ENCODE data around the gene RNF151.
"Not testable (repeated sequence)": the region's sequence is repeated elsewhere in the genome, so short reads cannot be mapped to it uniquely, and the experiment has no call there.

The RNF151 gene

DNA sequence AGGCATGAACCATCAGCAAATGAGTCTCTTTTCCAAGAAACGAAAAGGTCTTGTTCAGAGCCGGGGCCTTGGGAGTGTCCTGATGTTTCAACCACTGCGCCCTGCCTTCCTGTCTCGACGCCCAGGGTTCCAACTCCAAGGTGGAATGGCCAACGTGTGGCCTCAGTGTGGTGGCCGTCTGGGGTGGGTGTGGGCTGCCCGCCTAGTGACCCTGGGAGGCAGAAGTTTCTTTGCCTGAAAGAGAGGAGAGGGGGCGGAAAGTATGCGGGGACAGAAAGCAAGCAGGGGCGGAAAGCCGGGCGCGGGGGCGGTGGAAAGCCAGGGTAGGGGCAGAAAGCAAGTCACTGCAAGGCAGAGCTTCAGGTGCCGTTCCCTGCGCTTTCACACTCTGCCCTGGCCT, 27.7 kb upstream of the RNF151 start:
- in situ Hi-C loops (cut with HindIII; ENCODE audit: low sequenced_read_pairs) = no loop called here
- TF ChIP-seq, protein P1, sequence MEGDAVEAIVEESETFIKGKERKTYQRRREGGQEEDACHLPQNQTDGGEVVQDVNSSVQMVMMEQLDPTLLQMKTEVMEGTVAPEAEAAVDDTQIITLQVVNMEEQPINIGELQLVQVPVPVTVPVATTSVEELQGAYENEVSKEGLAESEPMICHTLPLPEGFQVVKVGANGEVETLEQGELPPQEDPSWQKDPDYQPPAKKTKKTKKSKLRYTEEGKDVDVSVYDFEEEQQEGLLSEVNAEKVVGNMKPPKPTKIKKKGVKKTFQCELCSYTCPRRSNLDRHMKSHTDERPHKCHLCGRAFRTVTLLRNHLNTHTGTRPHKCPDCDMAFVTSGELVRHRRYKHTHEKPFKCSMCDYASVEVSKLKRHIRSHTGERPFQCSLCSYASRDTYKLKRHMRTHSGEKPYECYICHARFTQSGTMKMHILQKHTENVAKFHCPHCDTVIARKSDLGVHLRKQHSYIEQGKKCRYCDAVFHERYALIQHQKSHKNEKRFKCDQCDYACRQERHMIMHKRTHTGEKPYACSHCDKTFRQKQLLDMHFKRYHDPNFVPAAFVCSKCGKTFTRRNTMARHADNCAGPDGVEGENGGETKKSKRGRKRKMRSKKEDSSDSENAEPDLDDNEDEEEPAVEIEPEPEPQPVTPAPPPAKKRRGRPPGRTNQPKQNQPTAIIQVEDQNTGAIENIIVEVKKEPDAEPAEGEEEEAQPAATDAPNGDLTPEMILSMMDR (IDR thresholded peaks at IDR 0.05; ENCODE audit: low read depth, low read length) = no peak
- DNase-seq (ENCODE audit: low read depth, low spot score) = no peak
- H3K4me3 ChIP-seq (ENCODE audit: low read depth, low read length) = no peak overlapping the region

DNA sequence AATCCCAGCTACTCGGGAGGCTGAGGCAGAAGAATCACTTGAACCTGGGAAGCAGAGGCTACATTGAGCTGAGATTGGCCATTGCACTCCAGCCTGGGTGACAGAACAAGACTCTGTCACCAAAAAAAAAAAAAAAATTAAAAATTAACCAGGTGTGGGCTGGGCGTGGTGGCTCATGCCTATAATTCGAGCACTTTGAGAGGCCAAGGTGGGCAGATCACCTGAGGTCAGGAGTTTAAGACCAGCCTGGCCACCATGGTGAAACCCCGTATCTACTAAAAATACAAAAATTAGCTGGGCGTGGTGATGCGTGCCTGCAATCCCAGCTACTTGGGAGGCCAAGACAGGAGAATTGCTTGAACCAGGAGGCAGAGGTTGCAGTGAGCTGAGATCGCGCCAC, 26.8 kb upstream of the RNF151 start:
- DNase-seq (ENCODE audit: low read depth, low spot score); H3K4me3 ChIP-seq (ENCODE audit: low read depth, low read length); in situ Hi-C loops (cut with HindIII; ENCODE audit: low sequenced_read_pairs): not testable (repeated sequence)

DNA sequence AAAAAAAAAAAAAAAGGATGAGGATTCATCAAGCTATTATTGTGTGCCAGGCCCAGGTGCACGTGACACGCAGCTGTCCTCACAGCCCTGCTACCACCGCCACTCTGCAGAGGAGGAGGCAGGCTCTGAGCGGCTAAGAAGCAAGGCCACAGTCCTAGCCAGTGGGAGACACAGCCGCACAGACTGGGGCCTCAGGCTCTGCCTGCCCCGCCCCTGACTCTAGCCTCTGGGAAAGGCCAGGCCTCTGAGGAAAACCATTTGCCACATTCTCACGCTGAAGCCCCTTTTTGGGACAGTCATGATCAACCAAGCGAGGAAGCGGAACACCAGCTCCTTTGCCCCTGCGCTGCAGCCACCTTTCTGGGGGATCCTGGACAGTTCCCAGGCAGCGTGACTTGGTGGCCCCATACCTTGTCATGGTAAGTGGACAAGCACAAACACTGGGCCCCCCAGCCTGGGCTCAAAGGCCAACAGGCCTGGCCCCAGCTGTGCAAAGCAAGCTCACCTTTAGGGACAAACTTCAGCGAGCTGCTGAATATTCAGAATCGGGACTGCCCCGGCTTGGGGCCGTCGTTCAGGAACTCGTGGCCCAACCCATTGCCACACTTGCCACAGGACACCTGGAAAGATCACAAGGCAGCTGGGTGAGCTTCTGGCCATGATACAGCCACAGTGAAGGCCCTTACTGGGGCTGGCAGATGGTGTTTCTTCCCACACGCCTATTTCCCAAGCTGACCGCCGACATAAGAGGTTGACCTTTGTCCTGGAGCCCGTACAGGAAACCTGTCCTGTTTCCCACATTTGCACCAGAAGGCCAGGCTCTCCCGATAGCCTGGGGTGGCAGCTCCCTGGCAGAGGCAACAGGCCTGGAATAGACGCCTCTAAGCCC, 26.1 kb upstream of the RNF151 start:
- TF ChIP-seq, protein P1 (IDR thresholded peaks at IDR 0.05; ENCODE audit: low read depth, low read length) = no peak
- no peak for DNase-seq (ENCODE audit: low read depth, low spot score)
- in situ Hi-C loops (cut with HindIII; ENCODE audit: low sequenced_read_pairs) = no loop called here
- no peak overlapping the region for H3K4me3 ChIP-seq (ENCODE audit: low read depth, low read length)

DNA sequence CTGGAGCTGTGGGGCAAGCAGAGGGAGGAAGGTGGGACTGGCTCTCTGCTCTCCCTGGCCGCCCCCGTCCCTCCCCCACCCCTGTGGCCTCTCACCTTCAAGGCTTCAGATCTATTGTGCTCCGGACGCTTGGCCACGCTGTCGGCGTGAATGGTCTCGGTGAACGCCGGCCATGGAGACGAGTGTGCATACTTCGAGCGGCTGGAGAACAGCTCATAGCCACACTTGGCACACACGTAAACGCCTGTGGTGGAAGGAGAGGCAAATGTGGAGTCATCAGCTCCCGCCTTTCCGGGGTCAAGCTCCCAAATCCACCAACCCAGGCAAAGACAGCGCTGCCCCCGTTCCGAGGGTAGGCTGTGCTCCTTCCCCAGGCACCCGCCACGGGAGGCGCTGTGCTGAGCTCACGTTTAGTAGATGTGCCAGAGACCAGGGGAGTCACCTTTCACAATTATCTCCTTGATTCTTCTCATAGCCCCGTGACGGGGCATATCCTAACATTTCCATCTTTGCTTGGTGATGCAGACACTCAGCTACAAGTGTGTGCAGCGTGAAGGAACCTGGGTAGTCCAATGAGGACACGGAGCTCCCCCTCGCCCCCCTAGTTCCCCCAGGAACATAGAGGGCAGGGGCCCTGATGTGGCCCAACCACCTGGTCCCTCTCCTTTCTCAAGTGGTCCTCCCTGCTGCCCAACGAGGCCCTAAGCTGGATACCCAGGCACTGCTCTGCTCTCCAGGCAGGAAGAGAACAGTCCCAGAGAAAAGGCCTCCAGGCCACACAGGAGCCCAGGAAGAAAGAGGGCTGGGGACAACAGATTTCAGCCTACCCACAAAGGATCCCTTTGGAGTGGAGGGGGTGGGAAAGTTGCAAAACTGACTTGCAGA, 25.3 kb upstream of the RNF151 start:
- in situ Hi-C loops (cut with HindIII; ENCODE audit: low sequenced_read_pairs) = no loop called here
- H3K4me3 ChIP-seq (ENCODE audit: low read depth, low read length) = peak overlapping the region; percentile 86
- DNase-seq (ENCODE audit: low read depth, low spot score) = peak; percentile 74
- TF ChIP-seq, protein P1 (IDR thresholded peaks at IDR 0.05; ENCODE audit: low read depth, low read length) = peak; percentile 35

DNA sequence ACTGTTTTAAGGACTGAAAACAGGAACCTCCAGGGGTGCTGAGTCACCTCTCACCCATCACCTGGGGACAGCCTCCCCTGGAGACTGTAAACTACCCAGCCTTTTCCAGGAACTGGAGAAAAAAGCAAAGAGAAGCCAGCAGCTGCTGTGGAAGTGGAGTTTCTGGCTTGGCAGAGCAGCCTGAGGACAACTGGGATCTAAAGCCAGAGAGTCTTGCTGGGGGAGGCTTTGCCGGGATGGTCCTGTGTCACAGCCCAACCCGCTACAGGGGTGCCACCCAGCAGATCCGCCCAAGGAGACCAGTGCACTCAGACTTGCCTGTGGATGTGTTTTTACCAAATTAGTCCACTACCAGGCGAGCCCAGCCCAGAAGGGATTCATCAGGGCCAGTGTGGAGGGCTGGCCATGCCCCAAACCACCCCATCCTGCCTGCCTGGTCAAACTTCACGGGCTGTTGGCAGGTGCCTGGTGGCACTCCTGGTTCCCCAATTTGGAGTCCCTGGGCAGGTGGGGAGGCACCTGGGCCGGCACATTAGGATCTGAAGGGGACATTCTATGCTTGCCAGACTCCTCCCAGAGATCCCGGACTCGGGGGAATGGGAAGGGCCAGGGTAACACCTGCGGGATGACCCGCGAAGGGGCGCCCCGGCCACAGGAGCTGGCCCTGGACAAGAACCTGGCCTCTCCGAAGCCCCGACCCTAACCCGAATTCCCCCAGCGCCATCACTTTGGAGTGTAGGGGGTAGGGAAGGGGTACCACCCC, 24.4 kb upstream of the RNF151 start:
- in situ Hi-C loops (cut with HindIII; ENCODE audit: low sequenced_read_pairs) = no loop called here
- peak overlapping the region; percentile 86 for H3K4me3 ChIP-seq (ENCODE audit: low read depth, low read length)
- no peak for DNase-seq (ENCODE audit: low read depth, low spot score)
- TF ChIP-seq, protein P1 (IDR thresholded peaks at IDR 0.05; ENCODE audit: low read depth, low read length) = no peak

DNA sequence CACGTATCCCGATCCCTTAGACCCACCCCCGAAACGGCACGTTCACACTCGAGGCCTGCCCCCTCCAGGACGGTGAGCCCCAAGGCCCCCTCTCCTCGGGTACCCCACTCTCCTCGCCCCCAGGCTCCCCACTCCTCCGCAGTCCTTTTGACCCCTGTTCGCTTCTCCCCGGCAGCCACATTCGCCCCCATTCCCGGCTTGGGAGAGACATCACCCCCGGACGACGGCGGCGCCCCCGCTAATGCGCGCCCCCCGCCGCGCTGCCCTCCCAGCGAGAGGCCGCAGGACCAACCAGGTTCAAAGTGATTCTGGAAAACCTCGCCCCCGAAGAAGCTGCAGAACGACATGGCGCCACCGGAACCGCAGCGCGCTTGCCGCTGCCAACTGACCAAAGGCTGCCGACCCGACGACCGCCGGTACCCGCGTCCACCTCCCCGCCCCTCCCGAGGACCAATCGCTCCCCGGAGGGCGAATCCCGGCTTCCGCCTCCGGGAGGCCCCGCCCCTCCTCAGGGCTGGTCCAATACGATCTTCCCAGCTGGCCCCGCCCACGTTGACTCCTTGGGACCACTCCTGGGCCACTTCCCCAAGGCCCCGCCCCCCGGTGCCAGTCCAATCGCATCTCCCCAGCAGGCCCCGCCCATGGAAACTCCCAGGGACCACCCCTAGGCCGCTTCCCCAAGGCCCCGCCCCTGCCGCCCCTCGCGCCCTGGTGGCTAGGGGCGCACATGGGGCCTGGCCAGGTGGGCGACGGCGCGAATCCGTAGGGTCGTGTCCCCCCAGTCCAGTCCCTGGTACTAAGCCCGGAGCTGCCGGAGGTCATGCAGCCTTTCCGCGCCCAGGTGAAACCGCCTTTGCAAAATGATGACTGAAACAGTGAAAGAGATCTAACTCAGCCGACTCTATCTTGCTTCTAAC, 23.6 kb upstream of the RNF151 start, which contains the start of gene MSRB1:
Gene MSRB1, minus strand, starts transcription at position 390 of the 917 bp plus-strand sequence. Its CDS starts 43 bp downstream, at position 347.
- peak; percentile 98 for DNase-seq (ENCODE audit: low read depth, low spot score)
- TF ChIP-seq, protein P1 (IDR thresholded peaks at IDR 0.05; ENCODE audit: low read depth, low read length) = no peak
- in situ Hi-C loops (cut with HindIII; ENCODE audit: low sequenced_read_pairs) = no loop called here
- peak within 1 kb of the TSS; percentile 86 for H3K4me3 ChIP-seq (ENCODE audit: low read depth, low read length)

All from astrocyte of the spinal cord (primary cell).